ENCODE results near the gene GARS1. TPM values are rescaled to one million over a fixed set of nuclear protein-coding genes. Genes with fewer than 3 reads are reported as not detected.
A peak's percentile ranks its signal among the peaks of the same experiment; 100 is the strongest.

The GARS1 gene
- total and polyA plus RNA-seq, 9 of the 15 experiments (the other 6 are each of a cell fraction or from before 2014, with no cell fraction given) = 142 to 769 (median 272) TPM

DNA sequence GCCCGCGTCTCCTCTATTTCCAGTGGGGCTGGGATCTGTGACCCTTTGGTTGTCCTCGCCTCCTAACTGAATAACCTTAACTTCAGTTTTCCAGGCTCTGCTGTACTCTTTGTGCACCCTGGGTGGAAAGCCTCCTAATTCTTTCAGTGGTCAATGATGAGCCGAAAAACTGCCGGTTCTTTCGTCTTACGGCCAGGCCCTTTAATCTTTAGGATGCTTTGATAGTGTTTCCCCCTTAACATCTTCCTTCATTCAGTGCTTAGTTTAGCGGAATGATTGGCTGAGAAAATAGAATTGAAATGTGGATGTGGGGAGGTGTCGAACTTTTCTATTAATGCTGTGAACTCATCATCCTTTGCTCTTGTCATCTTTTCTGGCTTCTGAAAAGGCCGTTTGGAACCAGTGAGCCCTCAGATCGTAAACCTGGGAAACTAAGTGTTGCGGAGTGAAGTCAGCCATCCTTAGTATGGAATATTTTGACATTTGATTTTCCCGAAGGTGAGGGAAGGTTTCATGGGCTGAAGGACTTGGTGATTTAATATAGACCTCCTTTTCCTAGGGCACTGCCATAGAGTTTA lies 847 bp downstream of the GARS1 start (continued):
- TF ChIP-seq MYBL2 (IDR thresholded peaks at IDR 0.05; ENCODE audit: low read depth) = no peak
- TF ChIP-seq MYBL2 (CRISPR knock-in tag; IDR thresholded peaks at IDR 0.05; ENCODE audit: borderline replicate concordance) = no peak
- TF ChIP-seq COPS2 (conservative IDR thresholded peaks at IDR 0.05) = no peak
- TF ChIP-seq MEF2D (tag; conservative IDR thresholded peaks at IDR 0.05; ENCODE audit: low read depth) = no peak
- TF ChIP-seq, protein P1, sequence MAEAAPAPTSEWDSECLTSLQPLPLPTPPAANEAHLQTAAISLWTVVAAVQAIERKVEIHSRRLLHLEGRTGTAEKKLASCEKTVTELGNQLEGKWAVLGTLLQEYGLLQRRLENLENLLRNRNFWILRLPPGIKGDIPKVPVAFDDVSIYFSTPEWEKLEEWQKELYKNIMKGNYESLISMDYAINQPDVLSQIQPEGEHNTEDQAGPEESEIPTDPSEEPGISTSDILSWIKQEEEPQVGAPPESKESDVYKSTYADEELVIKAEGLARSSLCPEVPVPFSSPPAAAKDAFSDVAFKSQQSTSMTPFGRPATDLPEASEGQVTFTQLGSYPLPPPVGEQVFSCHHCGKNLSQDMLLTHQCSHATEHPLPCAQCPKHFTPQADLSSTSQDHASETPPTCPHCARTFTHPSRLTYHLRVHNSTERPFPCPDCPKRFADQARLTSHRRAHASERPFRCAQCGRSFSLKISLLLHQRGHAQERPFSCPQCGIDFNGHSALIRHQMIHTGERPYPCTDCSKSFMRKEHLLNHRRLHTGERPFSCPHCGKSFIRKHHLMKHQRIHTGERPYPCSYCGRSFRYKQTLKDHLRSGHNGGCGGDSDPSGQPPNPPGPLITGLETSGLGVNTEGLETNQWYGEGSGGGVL (CRISPR knock-in tag; IDR thresholded peaks at IDR 0.05) = no peak
- TF ChIP-seq, protein P2, sequence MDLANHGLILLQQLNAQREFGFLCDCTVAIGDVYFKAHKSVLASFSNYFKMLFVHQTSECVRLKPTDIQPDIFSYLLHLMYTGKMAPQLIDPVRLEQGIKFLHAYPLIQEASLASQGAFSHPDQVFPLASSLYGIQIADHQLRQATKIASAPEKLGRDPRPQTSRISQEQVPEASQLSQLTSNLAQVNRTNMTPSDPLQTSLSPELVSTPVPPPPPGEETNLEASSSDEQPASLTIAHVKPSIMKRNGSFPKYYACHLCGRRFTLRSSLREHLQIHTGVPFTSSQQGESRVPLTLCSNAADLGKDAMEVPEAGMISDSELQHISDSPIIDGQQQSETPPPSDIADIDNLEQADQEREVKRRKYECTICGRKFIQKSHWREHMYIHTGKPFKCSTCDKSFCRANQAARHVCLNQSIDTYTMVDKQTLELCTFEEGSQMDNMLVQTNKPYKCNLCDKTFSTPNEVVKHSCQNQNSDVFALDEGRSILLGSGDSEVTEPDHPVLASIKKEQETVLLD (IDR thresholded peaks at IDR 0.05) = no peak
- no peak for TF ChIP-seq SNIP1 (IDR thresholded peaks at IDR 0.05; ENCODE audit: low read depth)
- TF ChIP-seq, protein P3, sequence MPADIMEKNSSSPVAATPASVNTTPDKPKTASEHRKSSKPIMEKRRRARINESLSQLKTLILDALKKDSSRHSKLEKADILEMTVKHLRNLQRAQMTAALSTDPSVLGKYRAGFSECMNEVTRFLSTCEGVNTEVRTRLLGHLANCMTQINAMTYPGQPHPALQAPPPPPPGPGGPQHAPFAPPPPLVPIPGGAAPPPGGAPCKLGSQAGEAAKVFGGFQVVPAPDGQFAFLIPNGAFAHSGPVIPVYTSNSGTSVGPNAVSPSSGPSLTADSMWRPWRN (IDR thresholded peaks at IDR 0.05; ENCODE audit: low read depth) = no peak
- TF ChIP-seq, protein P4, sequence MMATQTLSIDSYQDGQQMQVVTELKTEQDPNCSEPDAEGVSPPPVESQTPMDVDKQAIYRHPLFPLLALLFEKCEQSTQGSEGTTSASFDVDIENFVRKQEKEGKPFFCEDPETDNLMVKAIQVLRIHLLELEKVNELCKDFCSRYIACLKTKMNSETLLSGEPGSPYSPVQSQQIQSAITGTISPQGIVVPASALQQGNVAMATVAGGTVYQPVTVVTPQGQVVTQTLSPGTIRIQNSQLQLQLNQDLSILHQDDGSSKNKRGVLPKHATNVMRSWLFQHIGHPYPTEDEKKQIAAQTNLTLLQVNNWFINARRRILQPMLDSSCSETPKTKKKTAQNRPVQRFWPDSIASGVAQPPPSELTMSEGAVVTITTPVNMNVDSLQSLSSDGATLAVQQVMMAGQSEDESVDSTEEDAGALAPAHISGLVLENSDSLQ (IDR thresholded peaks at IDR 0.05) = no peak
- 0 out of 2 replicates have a peak, but pooled peaks have one; percentile 10 for TF ChIP-seq NFRKB (IDR thresholded peaks at IDR 0.05; ENCODE audit: low read depth)
- 0 out of 2 replicates have a peak, but pooled peaks have one; percentile 19 for TF ChIP-seq FOXK1 (CRISPR knock-in tag; IDR thresholded peaks at IDR 0.05; ENCODE audit: borderline replicate concordance)
